SH-SY5Y (cell line): ENCODE measurements around the gene RAB8A.

Experiments
- GATA2 ChIP-seq: IDR thresholded peaks from 2 replicates; pipeline ENCODE4 v1.6.1; 2011; ENCODE audit warnings: mild to moderate bottlenecking, low read depth, low read length
- GATA3 ChIP-seq: IDR thresholded peaks from 2 replicates; pipeline ENCODE4 v1.6.1; 2011; ENCODE audit warnings: low read depth, mild to moderate bottlenecking, low read length, moderate library complexity

DNA sequence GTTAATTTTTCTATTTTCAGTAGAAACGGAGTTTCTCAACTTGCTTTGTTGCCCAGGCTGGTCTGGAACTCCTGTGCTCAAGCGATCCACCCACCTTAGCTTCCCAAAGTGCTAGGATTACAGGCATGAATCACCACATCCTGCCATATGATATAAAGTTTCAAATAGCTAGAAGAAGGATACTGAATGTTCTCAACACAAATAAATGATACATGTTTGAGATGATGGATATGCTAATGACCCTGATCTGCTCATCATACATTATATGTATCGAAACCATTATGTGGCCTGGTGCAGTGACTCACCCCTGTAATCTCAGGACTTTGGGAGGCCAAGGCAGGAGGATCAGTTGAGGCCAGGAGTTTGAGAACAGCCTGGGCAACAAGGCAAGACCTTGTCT is 50.2 kb downstream of the RAB8A start:
- TF ChIP-seq GATA2 (no peak), GATA3 (no peak)
